H1 (cell line): ENCODE results near the gene DRD1. TPM values are rescaled to one million over a fixed set of nuclear protein-coding genes. Genes with fewer than 3 reads are reported as not detected.

ENCODE experiments used
- CTCF ChIA-PET: fragments of 300-600 bp; sonication (Branson Sonifier 250); formaldehyde crosslinking; loops from one replicate; lab custom pipeline; 2021; ENCODE audit not compliant: partially characterized antibody; lab: Charles Lee
- POLR2A ChIA-PET: fragments of 300-600 bp; sonication (Branson Sonifier 250); formaldehyde crosslinking; loops from one replicate; lab custom pipeline; 2021; ENCODE audit warnings: inconsistent platforms; ENCODE audit not compliant: partially characterized antibody; lab: Charles Lee
- DNase-seq, 2 experiments: peaks; one replicate each; pipeline versions ENCODE4 v3.0.0 to v3.0.0-alpha.2; 2010 to 2022; ENCODE audit warnings: low spot score in 2 of 2, low read depth in 1 of 2, mixed read lengths in 1 of 2
- FAIRE-seq: peaks from 2 replicates; lab custom pipeline; 2011; peaks lifted over from hg19 to GRCh38; lab: Jason Lieb, UNC
- H2AFZ ChIP-seq: 2 replicates; pipeline ENCODE4 v1.8.1; 2012; ENCODE audit warnings: low read length, inconsistent platforms
- H2AK5ac ChIP-seq: 2 replicates; pipeline ENCODE4 v1.6.1; 2013; ENCODE audit warnings: low read depth, low read length
- H2BK120ac ChIP-seq: replicated peaks from 2 replicates; pipeline ENCODE3; 2013; ENCODE audit warnings: low read depth, low read length, inconsistent platforms
- H2BK12ac ChIP-seq: 2 replicates; pipeline ENCODE4 v1.6.1; 2013; ENCODE audit warnings: low read depth, low read length
- H2BK15ac ChIP-seq: 2 replicates; pipeline ENCODE4 v1.6.1; 2013; ENCODE audit warnings: low read length
- H2BK20ac ChIP-seq: 2 replicates; pipeline ENCODE4 v1.6.1; 2013; ENCODE audit warnings: low read length
- H2BK5ac ChIP-seq: 2 replicates; pipeline ENCODE4 v1.6.1; 2013; ENCODE audit warnings: low read depth, low read length
- H3K14ac ChIP-seq: 2 replicates; pipeline ENCODE4 v1.6.1; 2013; ENCODE audit warnings: inconsistent platforms; ENCODE audit not compliant: insufficient read length
- H3K18ac ChIP-seq: 2 replicates; pipeline ENCODE4 v1.6.1; 2013; ENCODE audit warnings: low read length; ENCODE audit errors: extremely low read depth
- H3K23ac ChIP-seq: 2 replicates; pipeline ENCODE4 v1.6.1; 2013; ENCODE audit warnings: inconsistent platforms; ENCODE audit not compliant: insufficient read length
- H3K23me2 ChIP-seq: 2 replicates; pipeline ENCODE4 v1.6.1; 2013; ENCODE audit warnings: low read depth, low read length
- H3K27ac ChIP-seq: 2 replicates; pipeline ENCODE4 v1.6.1; 2011; ENCODE audit warnings: low read depth, low read length, inconsistent platforms
- H3K27me3 ChIP-seq, 4 experiments: replicated peaks in 1 of 4; 1 replicate in 1 of 4; 2 replicates in 3 of 4; pipeline versions ENCODE4 v1.6.1 to v1.8.1; 2011 to 2013; ENCODE audit warnings: low read length in 3 of 4, mild to moderate bottlenecking in 3 of 4, inconsistent platforms in 2 of 4, mixed read lengths in 2 of 4, moderate library complexity in 1 of 4; ENCODE audit not compliant: control insufficient read depth in 3 of 4, insufficient read depth in 3 of 4; ENCODE audit errors: extremely low read depth in 1 of 4
- H3K36me3 ChIP-seq, 4 experiments: 2 replicates each; pipeline versions ENCODE4 v1.6.1 to v1.8.1; 2011 to 2013; ENCODE audit warnings: mild to moderate bottlenecking in 4 of 4, low read length in 3 of 4, moderate library complexity in 2 of 4, control low read depth in 1 of 4, inconsistent platforms in 1 of 4; ENCODE audit not compliant: insufficient read depth in 4 of 4, control insufficient read depth in 2 of 4
- H3K4ac ChIP-seq: replicated peaks from 2 replicates; pipeline ENCODE3; 2013; ENCODE audit warnings: low read length, low read depth, mixed read lengths, inconsistent platforms; ENCODE audit not compliant: insufficient read length
- H3K4me1 ChIP-seq, 4 experiments: replicated peaks in 1 of 4; 1 replicate in 1 of 4; 2 replicates in 3 of 4; pipeline versions ENCODE4 v1.6.1 to v1.8.1; 2011 to 2013; ENCODE audit warnings: low read length in 3 of 4, inconsistent platforms in 2 of 4, mixed read lengths in 1 of 4; ENCODE audit not compliant: insufficient read depth in 4 of 4, control insufficient read depth in 3 of 4
- H3K4me2 ChIP-seq, 2 experiments: 2 replicates each; pipeline versions ENCODE4 v1.6.1 to v1.8.1; 2011 to 2013; ENCODE audit warnings: low read depth in 2 of 2, low read length in 2 of 2, control low read depth in 1 of 2, inconsistent platforms in 1 of 2, mild to moderate bottlenecking in 1 of 2; ENCODE audit not compliant: insufficient read depth in 1 of 2
- H3K4me3 ChIP-seq, 4 experiments: fragments of 200-600, 300-600 bp in 1 of 4; sonication (generic), shearing (Covaris generic), sonication (Bioruptor Twin) in 1 of 4; 2 replicates each; pipeline versions ENCODE4 v1.5.1 to v1.8.1; 2011 to 2016; ENCODE audit warnings: low read length in 4 of 4, low read depth in 3 of 4, control low read depth in 2 of 4, inconsistent platforms in 2 of 4, mild to moderate bottlenecking in 2 of 4, mixed read lengths in 1 of 4, moderate library complexity in 1 of 4; ENCODE audit not compliant: insufficient read depth in 2 of 4; ENCODE audit errors: extremely low read depth in 1 of 4
- H3K56ac ChIP-seq: replicated peaks from 2 replicates; pipeline ENCODE3; 2013; ENCODE audit warnings: low read depth, mild to moderate bottlenecking, mixed read lengths, low read length, inconsistent platforms; ENCODE audit not compliant: insufficient read length
- H3K79me1 ChIP-seq: 2 replicates; pipeline ENCODE4 v1.6.1; 2013; ENCODE audit warnings: low read depth, low read length, control low read depth
- H3K79me2 ChIP-seq, 2 experiments: 2 replicates each; pipeline versions ENCODE4 v1.6.1 to v1.8.1; 2012 to 2013; ENCODE audit warnings: low read length in 2 of 2, mild to moderate bottlenecking in 2 of 2, inconsistent platforms in 1 of 2; ENCODE audit not compliant: insufficient read depth in 2 of 2, control insufficient read depth in 1 of 2
- H3K9ac ChIP-seq, 4 experiments: replicated peaks in 1 of 4; 1 replicate in 1 of 4; 2 replicates in 3 of 4; pipeline versions ENCODE4 v1.6.1 to v1.8.1; 2011 to 2013; ENCODE audit warnings: low read depth in 3 of 4, low read length in 3 of 4, control low read depth in 2 of 4, mild to moderate bottlenecking in 2 of 4, moderate library complexity in 2 of 4, inconsistent platforms in 1 of 4; ENCODE audit errors: extremely low read depth in 1 of 4
- H3K9me3 ChIP-seq, 2 experiments: 2 replicates each; pipeline versions ENCODE4 v1.6.1 to v1.8.1; 2012 to 2013; ENCODE audit warnings: mild to moderate bottlenecking in 2 of 2, moderate library complexity in 2 of 2, control low read depth in 1 of 2, inconsistent platforms in 1 of 2, low read depth in 1 of 2, low read length in 1 of 2, mixed read lengths in 1 of 2; ENCODE audit not compliant: insufficient read depth in 2 of 2
- H4K20me1 ChIP-seq, 2 experiments: replicated peaks in 1 of 2; 2 replicates each; pipeline versions ENCODE3 to v1.8.1; 2011 to 2013; ENCODE audit warnings: inconsistent platforms in 2 of 2, low read length in 2 of 2, mild to moderate bottlenecking in 1 of 2; ENCODE audit not compliant: insufficient read depth in 2 of 2, control insufficient read depth in 1 of 2
- H4K5ac ChIP-seq: 2 replicates; pipeline ENCODE4 v1.6.1; 2013; ENCODE audit warnings: low read length, low read depth, mixed read lengths, inconsistent platforms; ENCODE audit not compliant: insufficient read length
- H4K8ac ChIP-seq: 2 replicates; pipeline ENCODE4 v1.8.0; 2013; ENCODE audit warnings: mild to moderate bottlenecking, moderate library complexity, low read length, inconsistent platforms; ENCODE audit not compliant: insufficient read depth; ENCODE audit errors: extremely low read depth
- H4K91ac ChIP-seq: replicated peaks from 2 replicates; pipeline ENCODE3; 2013; ENCODE audit warnings: low read length, mixed read lengths, inconsistent platforms; ENCODE audit not compliant: insufficient read length
- CBX5 ChIP-seq: fragments of 300-800, 300-1000 bp; sonication (generic); IDR thresholded peaks from 2 replicates; pipeline ENCODE4 v1.7.1; 2016; ENCODE audit warnings: antibody characterized with exemption, low read length, low read depth
- EZH2 ChIP-seq: fragments of 200-600 bp; sonication (generic); IDR thresholded peaks from 2 replicates; pipeline ENCODE4 v1.7.1; 2012; ENCODE audit warnings: low read depth, mild to moderate bottlenecking, moderate library complexity, low read length, inconsistent platforms; ENCODE audit not compliant: severe bottlenecking
- RAD21 ChIP-seq, 2 experiments: IDR thresholded peaks in 1 of 2; conservative IDR thresholded peaks in 1 of 2; 2 replicates each; pipeline ENCODE4 v1.6.1; 2011; ENCODE audit warnings: low read depth in 2 of 2, low read length in 2 of 2, improper control_type of control experiment in 1 of 2, inconsistent platforms in 1 of 2, mild to moderate bottlenecking in 1 of 2, moderate library complexity in 1 of 2
- USF2 ChIP-seq: IDR thresholded peaks from 2 replicates; pipeline ENCODE4 v1.6.1; 2011; ENCODE audit warnings: low read length, improper control_type of control experiment
- WGBS, 2 experiments: shearing (Covaris generic) in 1 of 2; methylation state at CpG; one replicate each; pipeline versions ENCODE4 v1.1.6 to v1.1.7; 2013 to 2015; ENCODE audit warnings: low lambda C conversion rate in 2 of 2, mixed read lengths in 2 of 2, inconsistent platforms in 1 of 2, low coverage in 1 of 2, missing lambda C conversion rate in 1 of 2; ENCODE audit not compliant: insufficient replicate concordance in 2 of 2, insufficient coverage in 1 of 2, insufficient read length in 1 of 2; ENCODE audit errors: extremely low coverage in 1 of 2, missing lambda C conversion rate in 1 of 2; 5-methylcytosine and 5-hydroxymethylcytosine counted together
- polyA plus RNA-seq, 7 experiments: library from polyadenylated mRNA; depleted of rRNA in 3 of 7; stranded (reverse) in 5 of 7; unstranded in 2 of 7; fragments of >200 nt in 5 of 7; fragments of 200-250 nt in 2 of 7; gene quantifications; 1 replicate in 5 of 7; 2 replicates in 1 of 7; 4 replicates in 1 of 7; pipeline versions ENCODE4 v1.2.1 to v1.2.3, GENCODE V29; 2011 to 2013; ENCODE audit warnings: missing spikeins in 2 of 7, mixed read lengths in 2 of 7
- total RNA-seq: library from RNA; stranded (reverse); fragmentation: NEBNext Ultra II Directional; extraction: Animal tissue kit (Norgen Biotek cat#: 25700); gene quantifications from 2 replicates; pipeline ENCODE4 v1.2.1, GENCODE V29; 2021

Gene DRD1
- total and polyA plus RNA-seq, 2 of the 8 experiments (the other 6 are each of a cell fraction or from before 2014, with no cell fraction given), result 0.03 to 0.19 TPM

- H3K18ac ChIP-seq, result no peak overlapping the region
- H3K23ac ChIP-seq, result no peak overlapping the region
- no peaks in the 10 kb centered on the region for H3K9me3 ChIP-seq
- H3K4me2 ChIP-seq, result no peak overlapping the region
- ChIA-PET CTCF (interaction anchor here (0.6 to 3.7 kb wide), 65 partner anchors 8 to 1029 kb away, joined by 3 to 18 read pairs (median 4); partner anchors contain the start of genes DRD1 and SFXN1), POLR2A (interaction anchor here (1.4 kb wide), 1 partner anchor 13 kb away, joined by 5 read pairs; the partner anchor contains the start of gene SFXN1)
- H3K36me3 ChIP-seq, result no peaks in the 10 kb centered on the region
- H4K8ac ChIP-seq, result no peak overlapping the region
- FAIRE-seq, result no peak
- no peak for DNase-seq
- no peaks in the 10 kb centered on the region for H3K27me3 ChIP-seq
- H2BK5ac ChIP-seq, result no peak overlapping the region
- H2AFZ ChIP-seq, result 0 out of 2 replicates have a peak overlapping the region, but pooled peaks have one; percentile 16
- H3K14ac ChIP-seq, result no peak overlapping the region
- H3K79me2 ChIP-seq, result no peaks in the 10 kb centered on the region
- H4K20me1 ChIP-seq, result no peaks in the 10 kb centered on the region
- no peak overlapping the region for H2BK12ac ChIP-seq
- H2BK15ac ChIP-seq, result no peak overlapping the region
- no peaks in the 10 kb centered on the region for H3K23me2 ChIP-seq
- no peak overlapping the region for H2BK120ac ChIP-seq
- H3K9ac ChIP-seq, result no peak overlapping the region
- no peaks in the 10 kb centered on the region; a peak in 1 of 7 replicates for H3K4me1 ChIP-seq
- H3K79me1 ChIP-seq, result no peaks in the 10 kb centered on the region
- 24% methylated on average over 3 of the region's 3 CpGs; no CpG with 5 or more reads in 1 of the 2 experiments for WGBS, 2 experiments
- no peak overlapping the region for H4K5ac ChIP-seq
- no peak overlapping the region for H4K91ac ChIP-seq
- H3K4ac ChIP-seq, result no peak overlapping the region
- H3K27ac ChIP-seq, result no peak overlapping the region
- no peak overlapping the region for H2BK20ac ChIP-seq
- H3K4me3 ChIP-seq, result no peak overlapping the region
- H3K56ac ChIP-seq, result no peak overlapping the region
- H2AK5ac ChIP-seq, result no peak overlapping the region
- TF ChIP-seq RAD21 (IDR thresholded peaks at IDR 0.05 in 1 of 2, conservative IDR thresholded peaks at IDR 0.05 in 1 of 2; ENCODE audit: low read depth in 2 of 2, low read length in 2 of 2) (no peak), CBX5 (no peak), USF2 (no peak), EZH2 (no peak)
Measured at GRCh38 chr5:175464942-175465233, 20.9 kb upstream of the DRD1 start.
